Testis (tissue), 2 donors: ENCODE data around the gene CALML5.

Source experiments
- POLR2A ChIP-seq: fragments of 450-650 bp; IDR thresholded peaks from one replicate; pipeline ENCODE4 v1.6.1; 2017; ENCODE audit warnings: antibody characterized with exemption, mild to moderate bottlenecking, moderate library complexity
- TF ChIP-seq, protein P1 (sequence below), 3 experiments: fragments of 450-650 bp in 2 of 3; fragments of 200-600 bp in 1 of 3; sonication (generic) in 1 of 3; IDR thresholded peaks; one replicate each; pipeline ENCODE4 v1.5.1; 2016 to 2019; ENCODE audit warnings: antibody characterized with exemption in 3 of 3, mild to moderate bottlenecking in 2 of 3, moderate library complexity in 1 of 3

DNA sequence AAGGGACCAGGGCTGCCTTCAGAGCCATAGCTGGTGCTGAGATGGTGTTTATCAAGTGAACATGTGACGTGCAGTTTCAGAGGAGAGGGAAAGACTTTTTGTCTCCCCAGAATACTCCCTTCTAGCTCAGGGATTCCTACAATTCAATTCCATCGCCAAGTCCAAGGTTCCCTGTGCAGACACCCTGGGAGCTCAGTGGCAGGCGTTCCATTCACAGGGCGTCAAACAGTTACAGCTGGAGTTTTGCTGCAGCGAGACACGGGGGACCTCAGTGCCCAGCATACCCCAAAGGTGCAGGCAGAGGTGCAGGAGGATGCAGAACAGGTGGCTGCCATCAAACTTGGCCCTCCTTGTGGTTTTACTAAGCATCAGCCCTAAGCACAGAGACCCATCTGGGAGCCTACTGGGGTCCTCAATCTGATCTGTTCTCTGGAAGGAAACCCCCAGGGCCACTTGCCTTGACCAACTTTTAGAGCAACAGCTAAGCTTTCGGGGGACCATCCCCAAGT lies 846 bp upstream of the CALML5 start:
- no peak for TF ChIP-seq POLR2A
- TF ChIP-seq, protein P1, sequence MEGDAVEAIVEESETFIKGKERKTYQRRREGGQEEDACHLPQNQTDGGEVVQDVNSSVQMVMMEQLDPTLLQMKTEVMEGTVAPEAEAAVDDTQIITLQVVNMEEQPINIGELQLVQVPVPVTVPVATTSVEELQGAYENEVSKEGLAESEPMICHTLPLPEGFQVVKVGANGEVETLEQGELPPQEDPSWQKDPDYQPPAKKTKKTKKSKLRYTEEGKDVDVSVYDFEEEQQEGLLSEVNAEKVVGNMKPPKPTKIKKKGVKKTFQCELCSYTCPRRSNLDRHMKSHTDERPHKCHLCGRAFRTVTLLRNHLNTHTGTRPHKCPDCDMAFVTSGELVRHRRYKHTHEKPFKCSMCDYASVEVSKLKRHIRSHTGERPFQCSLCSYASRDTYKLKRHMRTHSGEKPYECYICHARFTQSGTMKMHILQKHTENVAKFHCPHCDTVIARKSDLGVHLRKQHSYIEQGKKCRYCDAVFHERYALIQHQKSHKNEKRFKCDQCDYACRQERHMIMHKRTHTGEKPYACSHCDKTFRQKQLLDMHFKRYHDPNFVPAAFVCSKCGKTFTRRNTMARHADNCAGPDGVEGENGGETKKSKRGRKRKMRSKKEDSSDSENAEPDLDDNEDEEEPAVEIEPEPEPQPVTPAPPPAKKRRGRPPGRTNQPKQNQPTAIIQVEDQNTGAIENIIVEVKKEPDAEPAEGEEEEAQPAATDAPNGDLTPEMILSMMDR (IDR thresholded peaks at IDR 0.05): no peak
